Measurements from ENCODE around the gene MSI2.
A peak's percentile ranks its signal among the peaks of the same experiment; 100 is the strongest.

Gene MSI2

GRCh38 chr17:57655553-57655952, 399.2 kb downstream of the MSI2 start:
- DNase-seq, result no peak

GRCh38 chr17:57657211-57657610, 400.9 kb downstream of the MSI2 start:
- DNase-seq, result no peak

GRCh38 chr17:57662041-57662440, 405.7 kb downstream of the MSI2 start:
- DNase-seq, result no peak

- DNase-seq, result peak; percentile 51
Observed at GRCh38 chr17:57662644-57663308, 406.5 kb downstream of the MSI2 start.

GRCh38 chr17:57663326-57664070, 407.2 kb downstream of the MSI2 start:
- no peak for DNase-seq

- no peak for DNase-seq
Observed at GRCh38 chr17:57665128-57665527, 408.8 kb downstream of the MSI2 start.

GRCh38 chr17:57665696-57666095, 409.4 kb downstream of the MSI2 start:
- no peak for DNase-seq

GRCh38 chr17:57666201-57666870, 410.0 kb downstream of the MSI2 start:
- DNase-seq, result no peak

- no peak for DNase-seq
Observed at GRCh38 chr17:57666946-57667345, 410.6 kb downstream of the MSI2 start.

- no peak for DNase-seq
Observed at GRCh38 chr17:57667461-57667923, 411.2 kb downstream of the MSI2 start.

- DNase-seq, result no peak
Observed at GRCh38 chr17:57668332-57668731, 412.0 kb downstream of the MSI2 start.

- DNase-seq, result no peak
Observed at GRCh38 chr17:57669671-57670529, 413.6 kb downstream of the MSI2 start.

GRCh38 chr17:57670769-57671569, 414.6 kb downstream of the MSI2 start:
- DNase-seq, result no peak

GRCh38 chr17:57671667-57672632, 415.6 kb downstream of the MSI2 start:
- DNase-seq, result peak; percentile 75

- DNase-seq, result no peak
Observed at GRCh38 chr17:57672971-57673370, 416.6 kb downstream of the MSI2 start.

GRCh38 chr17:57674894-57675293, 418.6 kb downstream of the MSI2 start:
- no peak for DNase-seq

- no peak for DNase-seq
Observed at GRCh38 chr17:57675427-57676387, 419.4 kb downstream of the MSI2 start.

GRCh38 chr17:57676543-57676942, 420.2 kb downstream of the MSI2 start:
- no peak for DNase-seq

GRCh38 chr17:57677301-57677700, 421.0 kb downstream of the MSI2 start:
- no peak for DNase-seq

GRCh38 chr17:57677858-57678257, 421.5 kb downstream of the MSI2 start:
- DNase-seq, result no peak

Data from CD4-positive, alpha-beta T cell treated with Interleukin-21 for 1 hour (primary cell).